Right atrium auricular region (tissue), 2 donors: ENCODE data around the gene CUL4A. TPM values are rescaled to one million over a fixed set of nuclear protein-coding genes. Genes with fewer than 3 reads are reported as not detected.

Experiments
- DNase-seq: peaks from one replicate; pipeline ENCODE4 v3.0.0-alpha.2; 2019; ENCODE audit warnings: low spot score
- H3K27ac ChIP-seq, 2 donors: fragments of 200-600 bp; sonication (generic); 1 replicate in 1 of 2; 2 replicates in 1 of 2; pipeline ENCODE4 v1.5.1; 2016 to 2019
- H3K27me3 ChIP-seq, 2 donors: fragments of 200-600 bp; sonication (generic); one replicate each; pipeline versions ENCODE4 v1.5.1 to v1.6.0; 2017 to 2019
- H3K36me3 ChIP-seq: fragments of 200-600 bp; sonication (generic); one replicate; pipeline ENCODE4 v1.5.1; 2016
- H3K4me1 ChIP-seq, 2 donors: fragments of 200-600 bp; sonication (generic); one replicate each; pipeline versions ENCODE4 v1.5.1 to v1.6.0; 2017 to 2019
- H3K4me3 ChIP-seq, 2 donors: fragments of 200-600 bp; sonication (generic); 1 replicate in 1 of 2; 2 replicates in 1 of 2; pipeline ENCODE4 v1.5.1; 2017 to 2019; ENCODE audit warnings: mild to moderate bottlenecking in 1 of 2, moderate library complexity in 1 of 2
- H3K9me3 ChIP-seq, 2 donors: fragments of 200-600 bp; sonication (generic); one replicate each; pipeline ENCODE4 v1.5.1; 2019
- total RNA-seq, 2 donors: library from RNA; depleted of rRNA; stranded (reverse); fragments of >200 nt; gene quantifications; one replicate each; pipeline ENCODE4 v1.1.0, GENCODE V29; 2016
- TF ChIP-seq, protein P1 (sequence below), 2 donors: fragments of 200-600 bp; sonication (generic); IDR thresholded peaks; one replicate each; pipeline ENCODE4 v1.5.1; 2019; ENCODE audit warnings: antibody characterized with exemption in 2 of 2

CUL4A gene
- total RNA-seq, 2 donors from 2014 or later = 76.5 to 435 TPM

DNA sequence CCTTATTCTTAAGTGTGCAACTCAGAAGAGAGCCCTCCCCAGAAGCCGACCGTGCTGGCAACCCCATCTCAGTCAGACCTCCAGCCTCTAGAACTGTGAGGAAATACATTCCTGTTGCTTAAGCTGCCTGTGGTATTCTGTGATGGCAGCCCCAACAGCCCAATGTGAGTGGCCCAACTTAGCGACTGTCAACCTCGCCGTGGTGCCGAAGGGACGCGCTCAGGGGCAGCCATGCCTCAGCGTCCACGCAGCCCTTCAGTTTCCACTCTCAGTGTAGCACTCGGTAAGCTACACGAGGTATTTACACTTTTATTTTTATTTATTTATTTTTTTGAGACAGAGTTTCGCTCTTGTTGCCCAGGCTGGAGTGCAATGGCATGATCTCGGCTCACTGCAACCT lies 32.6 kb upstream of the CUL4A start:
- DNase-seq = no peak
- H3K27me3 ChIP-seq = no peaks in the 10 kb centered on the region
- no peak overlapping the region for H3K4me3 ChIP-seq
- H3K27ac ChIP-seq = no peak overlapping the region
- H3K36me3 ChIP-seq = peaks cover 66% of the 10 kb centered on the region
- no peaks in the 10 kb centered on the region for H3K9me3 ChIP-seq
- H3K4me1 ChIP-seq = peaks cover 0 to 23% of the 10 kb centered on the region in 2 donors
- TF ChIP-seq, protein P1, sequence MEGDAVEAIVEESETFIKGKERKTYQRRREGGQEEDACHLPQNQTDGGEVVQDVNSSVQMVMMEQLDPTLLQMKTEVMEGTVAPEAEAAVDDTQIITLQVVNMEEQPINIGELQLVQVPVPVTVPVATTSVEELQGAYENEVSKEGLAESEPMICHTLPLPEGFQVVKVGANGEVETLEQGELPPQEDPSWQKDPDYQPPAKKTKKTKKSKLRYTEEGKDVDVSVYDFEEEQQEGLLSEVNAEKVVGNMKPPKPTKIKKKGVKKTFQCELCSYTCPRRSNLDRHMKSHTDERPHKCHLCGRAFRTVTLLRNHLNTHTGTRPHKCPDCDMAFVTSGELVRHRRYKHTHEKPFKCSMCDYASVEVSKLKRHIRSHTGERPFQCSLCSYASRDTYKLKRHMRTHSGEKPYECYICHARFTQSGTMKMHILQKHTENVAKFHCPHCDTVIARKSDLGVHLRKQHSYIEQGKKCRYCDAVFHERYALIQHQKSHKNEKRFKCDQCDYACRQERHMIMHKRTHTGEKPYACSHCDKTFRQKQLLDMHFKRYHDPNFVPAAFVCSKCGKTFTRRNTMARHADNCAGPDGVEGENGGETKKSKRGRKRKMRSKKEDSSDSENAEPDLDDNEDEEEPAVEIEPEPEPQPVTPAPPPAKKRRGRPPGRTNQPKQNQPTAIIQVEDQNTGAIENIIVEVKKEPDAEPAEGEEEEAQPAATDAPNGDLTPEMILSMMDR (IDR thresholded peaks at IDR 0.05) = no peak

DNA sequence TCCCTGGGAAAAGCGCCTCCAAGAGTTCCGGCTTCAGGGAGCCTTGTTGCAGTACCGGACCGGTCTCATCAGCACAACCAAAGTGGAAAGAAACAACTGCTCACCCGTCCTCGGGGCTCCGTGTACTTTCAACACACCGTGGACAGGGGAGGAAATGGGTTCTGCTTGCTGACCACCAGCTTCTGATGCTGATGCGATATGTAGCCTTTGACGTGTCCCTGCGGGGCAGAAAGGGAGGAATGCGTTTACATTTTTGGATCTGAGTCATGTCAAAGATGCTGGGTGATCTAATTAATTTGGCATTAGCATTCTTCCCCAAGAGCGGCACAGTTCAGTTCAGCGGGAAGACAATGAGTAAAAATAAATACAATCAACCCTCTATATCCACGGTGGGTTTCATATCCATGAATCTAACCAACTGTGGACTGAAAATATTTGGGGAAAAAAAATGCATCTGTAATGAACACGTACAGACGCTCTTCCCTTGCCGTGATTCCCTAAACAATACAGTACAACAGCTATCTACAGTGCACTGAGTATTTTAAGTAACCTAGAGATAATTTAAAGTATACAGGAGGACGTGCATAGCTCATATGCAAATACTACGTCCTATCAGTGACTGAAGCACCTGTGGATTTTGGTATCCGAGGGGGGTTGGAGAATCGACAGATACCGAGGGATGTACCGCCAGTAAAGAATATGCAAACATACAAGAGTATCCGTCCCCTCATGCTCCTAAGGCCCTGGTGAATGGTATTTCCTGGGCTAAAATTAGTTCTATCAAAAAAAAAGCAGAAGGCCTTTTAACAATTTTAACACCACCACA lies 31.1 kb upstream of the CUL4A start:
- H3K36me3 ChIP-seq = peaks cover 66% of the 10 kb centered on the region
- H3K27ac ChIP-seq = peak overlapping the region; percentile 45 to 55
- peaks cover 0 to 23% of the 10 kb centered on the region in 2 donors for H3K4me1 ChIP-seq

DNA sequence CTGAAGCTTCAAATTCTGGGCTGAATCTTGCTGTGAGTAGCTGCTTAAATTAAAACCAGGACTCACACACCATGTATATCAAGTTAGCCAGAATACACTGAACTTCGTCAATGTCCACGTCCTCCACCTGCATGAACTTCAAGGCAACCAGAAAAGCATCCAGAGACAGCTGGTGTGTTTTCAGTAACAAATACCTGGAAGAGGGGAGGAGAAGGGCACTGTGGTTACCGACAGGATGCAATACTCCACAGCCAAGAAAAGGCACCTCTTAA lies 30.6 kb upstream of the CUL4A start:
- H3K4me1 ChIP-seq = peaks cover 0 to 23% of the 10 kb centered on the region in 2 donors
- H3K36me3 ChIP-seq = peaks cover 71% of the 10 kb centered on the region
- TF ChIP-seq, protein P1 (IDR thresholded peaks at IDR 0.05) = no peak
- H3K9me3 ChIP-seq = no peaks in the 10 kb centered on the region
- H3K4me3 ChIP-seq = no peak overlapping the region
- peak overlapping the region; percentile 45 to 55 for H3K27ac ChIP-seq
- no peak for DNase-seq
- H3K27me3 ChIP-seq = no peaks in the 10 kb centered on the region

More for the DNA sequence above, 31.1 kb upstream of the CUL4A start:
- no peak overlapping the region for H3K4me3 ChIP-seq
- TF ChIP-seq, protein P1 (IDR thresholded peaks at IDR 0.05) = no peak
- no peak for DNase-seq
- no peaks in the 10 kb centered on the region for H3K9me3 ChIP-seq
- H3K27me3 ChIP-seq = no peaks in the 10 kb centered on the region

DNA sequence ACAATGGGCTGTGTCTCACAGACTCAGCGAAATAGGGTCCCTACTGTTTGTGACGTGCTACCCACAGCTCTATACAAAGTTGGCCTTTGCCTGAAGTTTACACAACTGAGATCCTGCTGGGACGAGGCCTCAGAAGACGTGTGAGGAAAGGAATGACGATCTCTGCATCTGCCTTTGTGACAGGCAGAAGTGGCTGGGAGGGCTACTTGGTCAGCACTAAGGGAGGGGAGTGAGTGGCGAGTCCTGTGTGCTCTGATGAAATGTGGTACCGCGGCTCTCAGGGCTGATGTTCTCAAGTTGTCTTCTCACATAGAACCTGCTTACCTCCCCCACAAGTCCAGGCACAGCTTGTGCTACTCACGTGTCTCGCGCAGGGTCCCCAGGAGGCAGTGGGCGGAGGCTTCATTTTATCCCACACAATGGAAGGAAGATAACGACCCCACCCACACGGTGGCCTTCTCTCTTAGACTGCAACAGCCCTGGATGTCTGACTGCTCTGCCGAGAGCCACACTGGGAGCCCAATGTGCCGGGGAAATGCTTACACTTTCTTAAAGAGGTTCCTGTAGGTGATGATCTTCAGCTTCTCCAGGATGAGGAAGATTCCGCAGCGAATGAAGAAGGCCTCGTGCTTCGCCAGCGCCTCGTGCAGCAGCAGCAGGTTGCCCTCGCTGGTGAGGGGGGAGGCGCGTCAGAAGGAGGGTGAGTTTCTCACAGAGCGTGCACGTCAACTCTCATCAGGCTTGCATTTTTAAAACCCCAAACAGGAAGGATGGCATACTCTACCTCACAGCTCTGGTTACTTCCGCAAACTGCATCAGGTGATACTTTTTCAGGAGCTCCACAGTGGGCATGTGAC lies 29.8 kb upstream of the CUL4A start:
- Histone ChIP-seq H3K36me3 (peaks cover 73% of the 10 kb centered on the region), H3K4me3 (no peak overlapping the region), H3K27me3 (no peaks in the 10 kb centered on the region), H3K4me1 (peaks cover 0 to 23% of the 10 kb centered on the region in 2 donors), H3K9me3 (no peaks in the 10 kb centered on the region), H3K27ac (peak overlapping the region; percentile 45 to 55)
- no peak for DNase-seq
- TF ChIP-seq, protein P1 (IDR thresholded peaks at IDR 0.05) = no peak

DNA sequence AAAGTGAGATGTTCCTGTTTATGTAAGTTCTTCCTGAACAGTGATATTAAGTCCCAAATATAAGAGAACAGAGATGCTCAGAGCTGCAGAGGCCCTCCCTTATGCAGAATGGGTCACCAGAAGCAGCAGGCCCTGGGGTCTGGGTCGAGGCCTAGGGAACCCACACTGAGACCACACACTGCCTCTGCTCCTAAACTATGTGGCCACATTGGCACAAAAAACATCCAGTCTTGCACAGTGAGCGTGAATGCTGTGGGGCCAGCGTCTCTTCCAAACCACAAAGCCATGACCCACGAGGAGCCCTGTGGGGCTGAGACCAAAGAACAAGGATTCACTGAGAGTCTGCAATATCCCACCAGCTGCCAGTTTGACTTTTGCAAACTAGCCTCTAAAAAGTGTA lies 27.4 kb upstream of the CUL4A start:
- H3K27ac ChIP-seq = no peak overlapping the region
- TF ChIP-seq, protein P1 (IDR thresholded peaks at IDR 0.05) = no peak
- peaks cover 54% of the 10 kb centered on the region for H3K36me3 ChIP-seq
- no peaks in the 10 kb centered on the region for H3K9me3 ChIP-seq
- H3K4me1 ChIP-seq = peaks cover 0 to 23% of the 10 kb centered on the region in 2 donors
- no peaks in the 10 kb centered on the region for H3K27me3 ChIP-seq
- no peak for DNase-seq
- H3K4me3 ChIP-seq = no peak overlapping the region
